Transverse colon (tissue), 4 donors: Measurements from ENCODE around the gene KTN1. TPM values are rescaled to one million over a fixed set of nuclear protein-coding genes. Genes with fewer than 3 reads are reported as not detected.

Experiments
- DNase-seq: peaks from one replicate; pipeline ENCODE4 v3.0.0-alpha.2; 2019
- H3K27ac ChIP-seq, 4 donors: fragments of 200-600 bp; sonication (generic); 2 replicates each; pipeline ENCODE4 v1.5.1; 2016 to 2018; ENCODE audit warnings: inconsistent platforms in 4 of 4
- H3K27me3 ChIP-seq: fragments of 200-600 bp; sonication (generic); 2 replicates; pipeline ENCODE4 v1.5.1; 2017; ENCODE audit warnings: inconsistent platforms
- H3K36me3 ChIP-seq, 4 donors: fragments of 200-600 bp; sonication (generic); 2 replicates each; pipeline ENCODE4 v1.5.1; 2017 to 2019; ENCODE audit warnings: inconsistent platforms in 4 of 4
- H3K4me1 ChIP-seq, 4 donors: fragments of 200-600 bp; sonication (generic); 2 replicates each; pipeline ENCODE4 v1.5.1; 2017 to 2020; ENCODE audit warnings: inconsistent platforms in 4 of 4
- H3K4me3 ChIP-seq, 4 donors: fragments of 200-600 bp; sonication (generic); 1 replicate in 1 of 4; 2 replicates in 3 of 4; pipeline versions ENCODE4 v1.5.1 to v1.6.1; 2017 to 2019; ENCODE audit warnings: inconsistent platforms in 4 of 4
- H3K9me3 ChIP-seq, 2 donors: fragments of 200-600 bp; sonication (generic); 2 replicates each; pipeline ENCODE4 v1.5.1; 2017 to 2019; ENCODE audit warnings: inconsistent platforms in 2 of 2
- CTCF ChIP-seq, 5 experiments: fragments of 200-600 bp in 3 of 5; fragments of 450-650 bp in 2 of 5; sonication (generic) in 3 of 5; IDR thresholded peaks; 1 replicate in 2 of 5; 2 replicates in 3 of 5; pipeline ENCODE4 v1.5.1; 2016 to 2017; ENCODE audit warnings: antibody characterized with exemption in 5 of 5, inconsistent platforms in 3 of 5, mild to moderate bottlenecking in 2 of 5, moderate library complexity in 1 of 5
- EP300 ChIP-seq: sonication (generic); formaldehyde crosslinking; IDR thresholded peaks from one replicate; pipeline ENCODE4 v1.6.1; 2017; ENCODE audit warnings: antibody characterized with exemption, low read depth
- POLR2A ChIP-seq: fragments of 450-650 bp; IDR thresholded peaks from one replicate; pipeline ENCODE4 v1.6.1; 2016; ENCODE audit warnings: antibody characterized with exemption, mild to moderate bottlenecking, moderate library complexity
- POLR2AphosphoS5 ChIP-seq, 3 donors: sonication (generic); formaldehyde crosslinking; IDR thresholded peaks; one replicate each; pipeline ENCODE4 v1.6.1; 2016; ENCODE audit warnings: antibody characterized with exemption in 3 of 3
- WGBS, 2 donors: methylation state at CpG; one replicate each; pipeline ENCODE4 v1.1.5; 2018; ENCODE audit warnings: low coverage in 1 of 2; 5-methylcytosine and 5-hydroxymethylcytosine counted together
- in situ Hi-C, 4 donors: fragments of 200-750 bp; cut with MboI; loops; one replicate each; pipeline versions ENCODE4 v1.15.0 to v1.15.1; 2017; ENCODE audit warnings: low sequenced_read_pairs in 3 of 4, low pct_ligation_motif_present in 1 of 4, low pct_unique_long_range_greater_than_20kb in 1 of 4
- intact Hi-C: fragments of 100-400 bp; cut with DNase I; formaldehyde crosslinking; loops from one replicate; pipeline ENCODE4 v1.15.1; 2023; ENCODE audit warnings: low total_unique reads
- total RNA-seq, 4 donors: library from RNA; depleted of rRNA; stranded (reverse); fragments of >200 nt; gene quantifications; one replicate each; pipeline ENCODE4 v1.1.0, GENCODE V29; 2016

Gene KTN1
- total RNA-seq, 4 donors from 2014 or later, result 101 to 279 (median 129) TPM

GRCh38 chr14:55654243-55654642 is 74.2 kb downstream of the KTN1 start:
- H3K4me3 ChIP-seq, result no peak overlapping the region
- in situ Hi-C loops, result loop anchor here in 2 of 4 donors (25.0 kb wide), 1 partner anchor 217 kb away; the partner anchor contains the start of gene TBPL2 (in 2 of the 2)
- no peaks in the 10 kb centered on the region for H3K9me3 ChIP-seq
- peaks cover 0 to 94% (median 37%) of the 10 kb centered on the region in 4 donors for H3K36me3 ChIP-seq
- 58 to 70% methylated on average over 2 of the region's 2 CpGs for WGBS, 2 donors
- no peak for DNase-seq
- intact Hi-C loops, result no loop called here
- H3K27ac ChIP-seq, result no peak overlapping the region
- TF ChIP-seq POLR2AphosphoS5 (IDR thresholded peaks at IDR 0.05) (no peak), EP300 (no peak)
- no peaks in the 10 kb centered on the region for H3K27me3 ChIP-seq
- H3K4me1 ChIP-seq, result no peaks in the 10 kb centered on the region

GRCh38 chr14:55661029-55661428 is 81.0 kb downstream of the KTN1 start:
- intact Hi-C loops (no loop called here), in situ Hi-C loops (loop anchor here in 2 of 4 donors (25.0 kb wide), 1 partner anchor 224 kb away; the partner anchor contains the start of gene TBPL2 (in 2 of the 2))
- Histone ChIP-seq H3K4me1 (no peaks in the 10 kb centered on the region), H3K36me3 (peaks cover 0 to 64% (median 27%) of the 10 kb centered on the region in 4 donors), H3K27me3 (no peaks in the 10 kb centered on the region), H3K27ac (no peak overlapping the region), H3K9me3 (no peaks in the 10 kb centered on the region), H3K4me3 (no peak overlapping the region)
- DNase-seq, result no peak
- TF ChIP-seq POLR2A (no peak), POLR2AphosphoS5 (IDR thresholded peaks at IDR 0.05) (no peak), EP300 (no peak), CTCF (IDR thresholded peaks at IDR 0.05) (no peak)

- TF ChIP-seq POLR2AphosphoS5 (IDR thresholded peaks at IDR 0.05) (no peak), POLR2A (no peak), CTCF (IDR thresholded peaks at IDR 0.05) (no peak), EP300 (no peak)
- intact Hi-C loops, result no loop called here
Observed at GRCh38 chr14:55662752-55663151, 82.7 kb downstream of the KTN1 start.

GRCh38 chr14:55665067-55665675 is 85.2 kb downstream of the KTN1 start:
- H3K27me3 ChIP-seq, result no peaks in the 10 kb centered on the region
- intact Hi-C loops, result no loop called here
- no peaks in the 10 kb centered on the region for H3K4me1 ChIP-seq
- H3K27ac ChIP-seq, result no peak overlapping the region
- peaks cover 0 to 33% (median 14%) of the 10 kb centered on the region in 4 donors for H3K36me3 ChIP-seq
- no peak for DNase-seq
- no peak overlapping the region for H3K4me3 ChIP-seq
- in situ Hi-C loops, result loop anchor here in 2 of 4 donors (25.0 kb wide), 1 partner anchor 228 kb away; the partner anchor contains the start of gene TBPL2 (in 2 of the 2)
- H3K9me3 ChIP-seq, result no peaks in the 10 kb centered on the region
- 76 to 81% methylated on average over 4 of the region's 4 CpGs for WGBS, 2 donors
- TF ChIP-seq POLR2A (no peak), EP300 (no peak), POLR2AphosphoS5 (IDR thresholded peaks at IDR 0.05) (no peak), CTCF (IDR thresholded peaks at IDR 0.05) (no peak)

More at GRCh38 chr14:55662752-55663151, 82.7 kb downstream of the KTN1 start:
- H3K4me3 ChIP-seq, result no peak overlapping the region
- no peaks in the 10 kb centered on the region for H3K4me1 ChIP-seq
- in situ Hi-C loops, result loop anchor here in 2 of 4 donors (25.0 kb wide), 1 partner anchor 225 kb away; the partner anchor contains the start of gene TBPL2 (in 2 of the 2)
- no peak overlapping the region for H3K27ac ChIP-seq
- H3K36me3 ChIP-seq, result peaks cover 0 to 53% (median 25%) of the 10 kb centered on the region in 4 donors
- H3K27me3 ChIP-seq, result no peaks in the 10 kb centered on the region
- no peaks in the 10 kb centered on the region for H3K9me3 ChIP-seq
- DNase-seq, result no peak
- WGBS, 2 donors, result 90 to 94% methylated on average over 5 of the region's 5 CpGs
